ENCODE data around the gene FAM228A. TPM values are rescaled to one million over a fixed set of nuclear protein-coding genes. Genes with fewer than 3 reads are reported as not detected.
A peak's percentile ranks its signal among the peaks of the same experiment; 100 is the strongest.

The FAM228A gene
- total RNA-seq, 1 donor from 2014 or later = 0.64 TPM

GRCh38 chr2:24181849-24182248, 7.0 kb downstream of the FAM228A start:
- H3K4me3 ChIP-seq = no peak overlapping the region
- DNase-seq = no peak
- H3K9me3 ChIP-seq = no peaks in the 10 kb centered on the region
- no peaks in the 10 kb centered on the region for H3K27me3 ChIP-seq
- TF ChIP-seq CTCF (IDR thresholded peaks at IDR 0.05) = no peak
- H3K27ac ChIP-seq = no peak overlapping the region
- H3K36me3 ChIP-seq = no peaks in the 10 kb centered on the region
- no peak for ATAC-seq
- no peaks in the 10 kb centered on the region for H3K4me1 ChIP-seq
- intact Hi-C loops (cut with DNase I) = no loop called here

DNA sequence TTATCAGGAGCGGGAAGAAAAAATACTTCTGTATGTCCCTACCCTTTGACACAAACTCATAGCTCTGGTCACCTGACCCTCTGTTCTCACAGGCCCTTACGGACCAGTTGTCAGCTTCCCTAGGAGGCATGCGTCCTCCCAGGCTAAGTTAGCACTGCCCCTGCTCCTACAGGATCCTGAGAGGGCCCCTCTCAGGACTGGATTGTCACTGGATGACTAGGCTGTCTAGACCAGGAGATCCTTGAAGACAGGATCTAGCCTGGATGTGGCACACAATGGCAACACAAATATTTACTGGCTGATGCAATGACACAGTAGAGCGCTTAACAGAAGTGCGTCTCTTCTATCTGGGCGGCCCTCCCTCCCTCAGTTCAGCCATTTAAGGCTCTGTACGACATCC, 7.7 kb downstream of the FAM228A start:
- Histone ChIP-seq H3K27me3 (no peaks in the 10 kb centered on the region), H3K9me3 (no peaks in the 10 kb centered on the region), H3K27ac (no peak overlapping the region), H3K4me1 (no peaks in the 10 kb centered on the region), H3K4me3 (no peak overlapping the region), H3K36me3 (no peaks in the 10 kb centered on the region)
- ATAC-seq (peak; percentile 76), DNase-seq (no peak)
- no peak for TF ChIP-seq CTCF (IDR thresholded peaks at IDR 0.05)
- intact Hi-C loops (cut with DNase I) = no loop called here

DNA sequence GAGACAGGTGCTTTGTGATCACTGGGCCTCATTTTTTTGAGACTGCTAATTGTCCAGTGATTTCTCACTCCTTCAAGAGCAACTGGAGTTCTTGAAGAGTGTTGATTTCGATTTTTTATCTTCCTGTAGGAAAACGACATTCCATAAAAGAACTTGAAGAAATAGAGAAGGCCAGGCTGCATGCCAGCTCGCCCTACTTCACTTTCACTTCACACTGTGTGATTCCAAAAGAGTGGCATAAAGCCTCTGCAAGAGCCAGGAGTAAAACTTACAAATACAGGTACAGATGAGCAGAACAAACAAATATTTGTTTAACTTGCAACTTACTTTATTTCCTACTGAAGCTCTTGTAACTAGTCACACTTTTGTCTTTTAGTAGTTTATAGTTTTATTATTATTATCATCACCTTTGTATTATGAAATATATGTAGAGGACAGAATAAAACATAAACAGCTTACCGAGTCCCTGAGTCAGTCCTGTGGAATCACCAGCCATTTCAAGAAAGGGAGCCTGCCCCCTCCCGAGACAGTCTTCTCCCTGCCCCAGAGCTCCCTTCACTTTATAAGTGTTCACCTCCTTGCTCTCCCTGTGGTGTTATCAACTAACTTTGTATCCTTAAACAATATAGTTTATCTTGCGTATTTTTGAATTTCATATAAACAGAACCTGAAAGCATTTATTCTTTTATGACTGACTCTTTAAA, 8.7 kb downstream of the FAM228A start:
- no peak for TF ChIP-seq CTCF (IDR thresholded peaks at IDR 0.05)
- no peaks in the 10 kb centered on the region for H3K36me3 ChIP-seq
- H3K27me3 ChIP-seq = no peaks in the 10 kb centered on the region
- DNase-seq (no peak), ATAC-seq (peak; percentile 63)
- H3K4me3 ChIP-seq = no peak overlapping the region
- H3K4me1 ChIP-seq = no peaks in the 10 kb centered on the region
- H3K27ac ChIP-seq = no peak overlapping the region
- no peaks in the 10 kb centered on the region for H3K9me3 ChIP-seq
- intact Hi-C loops (cut with DNase I) = no loop called here

GRCh38 chr2:24189551-24189950, 14.7 kb downstream of the FAM228A start:
- H3K4me1 ChIP-seq = no peaks in the 10 kb centered on the region
- H3K4me3 ChIP-seq = no peak overlapping the region
- no peak for TF ChIP-seq CTCF (IDR thresholded peaks at IDR 0.05)
- H3K9me3 ChIP-seq = no peaks in the 10 kb centered on the region
- H3K27me3 ChIP-seq = no peaks in the 10 kb centered on the region
- intact Hi-C loops (cut with DNase I) = no loop called here
- DNase-seq (no peak), ATAC-seq (no peak)
- H3K27ac ChIP-seq = no peak overlapping the region
- H3K36me3 ChIP-seq = no peaks in the 10 kb centered on the region

DNA sequence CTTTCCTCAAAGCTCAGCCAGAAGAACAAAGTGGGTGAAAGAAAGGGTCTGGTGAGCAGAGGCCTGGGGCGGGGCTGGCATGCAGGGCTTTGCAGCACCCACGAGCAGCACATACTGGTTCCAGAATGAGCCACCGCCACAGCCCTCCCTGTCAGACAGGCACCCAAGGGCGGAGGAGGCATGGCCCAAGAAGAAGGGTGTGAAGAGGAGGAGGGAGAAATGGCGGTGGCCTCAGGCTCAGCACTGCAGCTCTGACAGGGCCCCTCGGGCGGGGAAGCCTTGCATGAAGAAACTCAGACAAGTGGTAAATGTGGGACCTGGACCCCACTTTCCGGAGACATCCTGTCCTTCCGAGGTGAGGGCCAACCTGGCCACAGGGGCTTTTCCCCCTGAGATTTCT, 15.7 kb downstream of the FAM228A start:
- ATAC-seq (no peak), DNase-seq (no peak)
- intact Hi-C loops (cut with DNase I) = no loop called here
- Histone ChIP-seq H3K27me3 (no peaks in the 10 kb centered on the region), H3K4me1 (no peaks in the 10 kb centered on the region), H3K27ac (no peak overlapping the region), H3K36me3 (no peaks in the 10 kb centered on the region), H3K4me3 (no peak overlapping the region), H3K9me3 (no peaks in the 10 kb centered on the region)
- no peak for TF ChIP-seq CTCF (IDR thresholded peaks at IDR 0.05)

DNA sequence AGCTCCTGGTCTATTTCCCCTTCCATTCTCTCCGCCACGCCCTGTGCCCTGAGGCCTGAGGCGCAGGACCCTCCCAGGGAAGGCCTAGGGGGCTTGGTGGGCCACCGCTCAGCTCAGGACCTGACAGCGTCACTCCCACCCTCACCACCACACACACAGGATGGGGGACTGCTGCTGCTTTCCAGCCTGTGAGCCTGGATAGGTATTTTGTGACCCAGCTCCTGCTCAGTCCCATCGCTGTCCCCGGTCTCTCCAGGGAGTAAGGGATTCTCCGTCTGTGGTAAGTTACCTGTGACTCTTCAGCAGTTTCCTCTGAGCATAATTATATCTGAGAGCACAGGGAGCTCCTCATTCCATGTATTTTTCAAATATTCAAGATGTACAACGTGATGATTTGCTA, 16.3 kb downstream of the FAM228A start:
- ATAC-seq (no peak), DNase-seq (no peak)
- Histone ChIP-seq H3K27me3 (no peaks in the 10 kb centered on the region), H3K27ac (no peak overlapping the region), H3K36me3 (no peaks in the 10 kb centered on the region), H3K9me3 (no peaks in the 10 kb centered on the region), H3K4me1 (no peaks in the 10 kb centered on the region), H3K4me3 (no peak overlapping the region)
- no peak for TF ChIP-seq CTCF (IDR thresholded peaks at IDR 0.05)
- intact Hi-C loops (cut with DNase I) = no loop called here

Measured in upper lobe of right lung (tissue), 1 donor.